Osteoblast (primary cell): ENCODE data around the gene DCLK1. TPM values are rescaled to one million over a fixed set of nuclear protein-coding genes. Genes with fewer than 3 reads are reported as not detected.

Experiments used
- DNase-seq: peaks from one replicate; pipeline ENCODE4 v3.0.0; 2011; ENCODE audit warnings: low spot score, mixed read lengths; ENCODE audit not compliant: insufficient read length; ENCODE audit errors: missing footprints
- H2AFZ ChIP-seq: 2 replicates; pipeline ENCODE4 v1.6.0; 2011; ENCODE audit warnings: mild to moderate bottlenecking, low read length
- H3K27ac ChIP-seq: 2 replicates; pipeline ENCODE4 v1.5.1; 2011; ENCODE audit warnings: mild to moderate bottlenecking, low read depth, low read length, moderate library complexity
- H3K27me3 ChIP-seq: 2 replicates; pipeline ENCODE4 v1.6.0; 2012; ENCODE audit warnings: mild to moderate bottlenecking, control low read depth, inconsistent platforms, low read length, moderate library complexity; ENCODE audit not compliant: insufficient read depth
- H3K36me3 ChIP-seq: 2 replicates; pipeline ENCODE4 v1.5.1; 2011; ENCODE audit warnings: mild to moderate bottlenecking, low read length, control low read depth, moderate library complexity; ENCODE audit not compliant: insufficient read depth
- H3K4me1 ChIP-seq: 2 replicates; pipeline ENCODE4 v1.5.1; 2011; ENCODE audit warnings: mild to moderate bottlenecking, low read length, control low read depth, moderate library complexity; ENCODE audit not compliant: insufficient read depth
- H3K4me2 ChIP-seq: 2 replicates; pipeline ENCODE4 v1.6.0; 2011; ENCODE audit warnings: mild to moderate bottlenecking, low read length; ENCODE audit not compliant: insufficient read depth
- H3K4me3 ChIP-seq: fragments of 200-600 bp; sonication (generic); 3 replicates; pipeline ENCODE4 v1.5.1; 2012; ENCODE audit warnings: mild to moderate bottlenecking, low read length, inconsistent platforms; ENCODE audit not compliant: insufficient read depth
- H3K79me2 ChIP-seq: 2 replicates; pipeline ENCODE4 v1.6.0; 2012; ENCODE audit warnings: mild to moderate bottlenecking, low read length, control low read depth, inconsistent platforms; ENCODE audit not compliant: insufficient read depth
- H3K9me3 ChIP-seq: 2 replicates; pipeline ENCODE4 v1.5.1; 2011; ENCODE audit warnings: low read depth, low read length, control low read depth
- H4K20me1 ChIP-seq: 2 replicates; pipeline ENCODE4 v1.6.0; 2012; ENCODE audit warnings: mild to moderate bottlenecking, low read length, control low read depth; ENCODE audit not compliant: insufficient read depth
- CTCF ChIP-seq: IDR thresholded peaks from 2 replicates; pipeline ENCODE4 v1.5.1; 2011; ENCODE audit warnings: mild to moderate bottlenecking, low read depth, low read length, moderate library complexity; ENCODE audit errors: extremely low read depth
- total RNA-seq: library from RNA; depleted of rRNA; stranded (reverse); fragments of >200 nt; gene quantifications from 2 replicates; pipeline ENCODE4 v1.2.3, GENCODE V29; 2012

The DCLK1 gene
- total RNA-seq, 1 donor = 132 TPM

- no peak overlapping the region for H2AFZ ChIP-seq
- TF ChIP-seq CTCF = no peak
Measured at GRCh38 chr13:35956074-35956473, 175.1 kb downstream of the DCLK1 start.

GRCh38 chr13:35954207-35954560 is 177.0 kb downstream of the DCLK1 start:
- no peak overlapping the region for H3K27ac ChIP-seq
- H2AFZ ChIP-seq = no peak overlapping the region

More at GRCh38 chr13:35956074-35956473, 175.1 kb downstream of the DCLK1 start:
- no peaks in the 10 kb centered on the region for H3K27me3 ChIP-seq
- DNase-seq = no peak
- no peak overlapping the region for H3K4me3 ChIP-seq
- H3K79me2 ChIP-seq = peaks cover 4% of the 10 kb centered on the region
- no peak overlapping the region for H3K27ac ChIP-seq
- no peaks in the 10 kb centered on the region for H4K20me1 ChIP-seq
- H3K36me3 ChIP-seq = no peaks in the 10 kb centered on the region
- peaks cover 19% of the 10 kb centered on the region for H3K4me1 ChIP-seq
- H3K4me2 ChIP-seq = no peak overlapping the region
- H3K9me3 ChIP-seq = no peaks in the 10 kb centered on the region

GRCh38 chr13:35953537-35954206 is 177.5 kb downstream of the DCLK1 start:
- Histone ChIP-seq H3K4me1 (peaks cover 3% of the 10 kb centered on the region), H2AFZ (peak overlapping the region; percentile 35), H3K4me3 (peak overlapping the region; percentile 59), H3K4me2 (peak overlapping the region; percentile 77), H3K27ac (peak overlapping the region; percentile 44), H3K79me2 (peaks cover 4% of the 10 kb centered on the region), H3K27me3 (no peaks in the 10 kb centered on the region), H3K36me3 (no peaks in the 10 kb centered on the region), H3K9me3 (no peaks in the 10 kb centered on the region), H4K20me1 (no peaks in the 10 kb centered on the region)
- peak; percentile 91 for TF ChIP-seq CTCF
- DNase-seq = peak; percentile 73

More at GRCh38 chr13:35954207-35954560, 177.0 kb downstream of the DCLK1 start:
- no peaks in the 10 kb centered on the region for H3K9me3 ChIP-seq
- no peaks in the 10 kb centered on the region for H3K36me3 ChIP-seq
- no peaks in the 10 kb centered on the region for H3K27me3 ChIP-seq
- TF ChIP-seq CTCF = no peak
- no peak overlapping the region for H3K4me2 ChIP-seq
- no peaks in the 10 kb centered on the region for H4K20me1 ChIP-seq
- peaks cover 4% of the 10 kb centered on the region for H3K79me2 ChIP-seq
- H3K4me1 ChIP-seq = peaks cover 5% of the 10 kb centered on the region
- DNase-seq = no peak
- no peak overlapping the region for H3K4me3 ChIP-seq

- no peak for TF ChIP-seq CTCF
- no peaks in the 10 kb centered on the region for H3K4me1 ChIP-seq
- H3K9me3 ChIP-seq = peaks cover 4% of the 10 kb centered on the region
- H2AFZ ChIP-seq = no peak overlapping the region
- H3K27me3 ChIP-seq = no peaks in the 10 kb centered on the region
- H3K36me3 ChIP-seq = no peaks in the 10 kb centered on the region
- no peaks in the 10 kb centered on the region for H3K79me2 ChIP-seq
- no peak overlapping the region for H3K4me3 ChIP-seq
- no peak overlapping the region for H3K27ac ChIP-seq
- H3K4me2 ChIP-seq = no peak overlapping the region
- H4K20me1 ChIP-seq = no peaks in the 10 kb centered on the region
- DNase-seq = no peak
Measured at GRCh38 chr13:35947315-35947714, 183.9 kb downstream of the DCLK1 start.
